22Rv1 (cell line): ENCODE data around the gene FOXR1.

Source experiments
- ZFX ChIP-seq: fragments of 450-650 bp; IDR thresholded peaks from 2 replicates; pipeline ENCODE4 v1.6.1; 2017; ENCODE audit warnings: antibody characterized with exemption, borderline replicate concordance
- TF ChIP-seq, protein P1 (sequence below): fragments of 450-650 bp; IDR thresholded peaks from 2 replicates; pipeline ENCODE4 v1.5.1; 2017; ENCODE audit warnings: mild to moderate bottlenecking

- TF ChIP-seq, protein P1, sequence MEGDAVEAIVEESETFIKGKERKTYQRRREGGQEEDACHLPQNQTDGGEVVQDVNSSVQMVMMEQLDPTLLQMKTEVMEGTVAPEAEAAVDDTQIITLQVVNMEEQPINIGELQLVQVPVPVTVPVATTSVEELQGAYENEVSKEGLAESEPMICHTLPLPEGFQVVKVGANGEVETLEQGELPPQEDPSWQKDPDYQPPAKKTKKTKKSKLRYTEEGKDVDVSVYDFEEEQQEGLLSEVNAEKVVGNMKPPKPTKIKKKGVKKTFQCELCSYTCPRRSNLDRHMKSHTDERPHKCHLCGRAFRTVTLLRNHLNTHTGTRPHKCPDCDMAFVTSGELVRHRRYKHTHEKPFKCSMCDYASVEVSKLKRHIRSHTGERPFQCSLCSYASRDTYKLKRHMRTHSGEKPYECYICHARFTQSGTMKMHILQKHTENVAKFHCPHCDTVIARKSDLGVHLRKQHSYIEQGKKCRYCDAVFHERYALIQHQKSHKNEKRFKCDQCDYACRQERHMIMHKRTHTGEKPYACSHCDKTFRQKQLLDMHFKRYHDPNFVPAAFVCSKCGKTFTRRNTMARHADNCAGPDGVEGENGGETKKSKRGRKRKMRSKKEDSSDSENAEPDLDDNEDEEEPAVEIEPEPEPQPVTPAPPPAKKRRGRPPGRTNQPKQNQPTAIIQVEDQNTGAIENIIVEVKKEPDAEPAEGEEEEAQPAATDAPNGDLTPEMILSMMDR: peak; percentile 90
- no peak for TF ChIP-seq ZFX
Measured at GRCh38 chr11:118930094-118930712, 41.4 kb upstream of the FOXR1 start.
